K562 (cell line): ENCODE data around the gene EPB41L3. TPM values are rescaled to one million over a fixed set of nuclear protein-coding genes. Genes with fewer than 3 reads are reported as not detected.

Experiments used
- ATAC-seq: fragments of 200-7000 bp; cut with Tn5 transposase; 3 replicates; pipeline ENCODE4 v1.9.1; 2020; ENCODE audit warnings: moderate library complexity
- BruUV-seq: library from RNA; stranded (reverse); fragments of 400-500 nt; replicated peaks from 2 replicates; lab custom pipeline; 2021; lab: Mats Ljungman, UMichigan
- CTCF ChIA-PET: fragments of 300-600 bp; formaldehyde crosslinking; extraction: SDS; loops from one replicate; lab custom pipeline; 2021; ENCODE audit warnings: low intra/inter-chr PET ratio; lab: Yijun Ruan, JAX
- POLR2A ChIA-PET: fragments of 300-600, 350-650 bp; sonication (Branson Sonifier 250); formaldehyde crosslinking; extraction: SDS; loops from one replicate; lab custom pipeline; 2021; ENCODE audit warnings: antibody characterized with exemption, inconsistent platforms; lab: Yijun Ruan, JAX
- DNase-seq, 4 experiments: peaks; one replicate each; pipeline versions ENCODE4 v3.0.0 to v3.0.0-alpha.2; 2011 to 2018; ENCODE audit warnings: low spot score in 3 of 4, mixed read lengths in 3 of 4; ENCODE audit errors: extremely low read depth in 1 of 4
- FAIRE-seq: peaks from 2 replicates; lab custom pipeline; 2011; peaks lifted over from hg19 to GRCh38; lab: Jason Lieb, UNC
- H2AFZ ChIP-seq: 2 replicates; pipeline ENCODE4 v1.6.0; 2011; ENCODE audit warnings: low read depth, low read length, control low read depth, inconsistent platforms
- H3K27ac ChIP-seq: fragments of 200-600 bp; 3 replicates; pipeline ENCODE4 v1.8.0; 2011; ENCODE audit warnings: low read depth, mild to moderate bottlenecking, control low read depth, inconsistent platforms, low read length, moderate library complexity, mixed read lengths; ENCODE audit errors: extremely low read depth
- H3K27me3 ChIP-seq, 2 experiments: fragments of 300-600 bp in 1 of 2; 2 replicates in 1 of 2; 3 replicates in 1 of 2; pipeline versions ENCODE4 v1.6.0 to v1.8.0; 2011; ENCODE audit warnings: inconsistent platforms in 2 of 2, low read length in 2 of 2, mild to moderate bottlenecking in 1 of 2, mixed read lengths in 1 of 2, moderate library complexity in 1 of 2; ENCODE audit not compliant: control insufficient read depth in 2 of 2, insufficient read depth in 2 of 2
- H3K36me3 ChIP-seq: fragments of 300-600 bp; 3 replicates; pipeline ENCODE4 v1.8.0; 2011; ENCODE audit warnings: mild to moderate bottlenecking, low read length, inconsistent platforms; ENCODE audit not compliant: control insufficient read depth, insufficient read depth
- H3K4me1 ChIP-seq, 2 experiments: fragments of 200-600 bp in 1 of 2; replicated peaks in 1 of 2; 2 replicates in 1 of 2; 3 replicates in 1 of 2; pipeline versions ENCODE4 v1.5.1 to v1.8.0; 2011; ENCODE audit warnings: inconsistent platforms in 2 of 2, low read length in 2 of 2, mild to moderate bottlenecking in 1 of 2, mixed read lengths in 1 of 2, moderate library complexity in 1 of 2; ENCODE audit not compliant: control insufficient read depth in 2 of 2, insufficient read depth in 2 of 2
- H3K4me2 ChIP-seq: 2 replicates; pipeline ENCODE4 v1.6.1; 2011; ENCODE audit warnings: low read length, control low read depth, inconsistent platforms, mixed read lengths; ENCODE audit not compliant: insufficient read depth
- H3K4me3 ChIP-seq: fragments of 200-600 bp; sonication (generic), shearing (Covaris generic); 2 replicates; pipeline ENCODE4 v1.5.1; 2016; ENCODE audit warnings: control low read depth, inconsistent platforms
- H3K79me2 ChIP-seq: fragments of 200-600 bp; 3 replicates; pipeline ENCODE4 v1.8.0; 2011; ENCODE audit warnings: low read length, inconsistent platforms; ENCODE audit not compliant: control insufficient read depth, insufficient read depth
- H3K9ac ChIP-seq, 2 experiments: 2 replicates each; pipeline versions ENCODE4 v1.6.0 to v1.6.1; 2011; ENCODE audit warnings: low read depth in 2 of 2, low read length in 2 of 2, control low read depth in 1 of 2, inconsistent platforms in 1 of 2, mild to moderate bottlenecking in 1 of 2, mixed read lengths in 1 of 2; ENCODE audit not compliant: insufficient read depth in 1 of 2
- H3K9me1 ChIP-seq: one replicate; pipeline ENCODE4 v1.6.0; 2011; ENCODE audit warnings: inconsistent platforms, mild to moderate bottlenecking, low read length, moderate library complexity; ENCODE audit not compliant: control insufficient read depth, insufficient read depth
- H3K9me3 ChIP-seq: replicated peaks from 2 replicates; pipeline ENCODE4 v1.5.1; 2011; ENCODE audit warnings: low read depth, low read length, inconsistent platforms; ENCODE audit not compliant: control insufficient read depth, insufficient read depth
- H4K20me1 ChIP-seq: replicated peaks from 2 replicates; pipeline ENCODE4 v1.6.1; 2011; ENCODE audit warnings: low read length, inconsistent platforms, mixed read lengths; ENCODE audit not compliant: control insufficient read depth, insufficient read depth
- ADNP ChIP-seq: fragments of 200-800 bp; sonication (Bioruptor generic); IDR thresholded peaks from 2 replicates; pipeline ENCODE4 v1.6.1; 2016; ENCODE audit warnings: missing genetic modification characterization, missing compliant biosample characterization
- CCNT2 ChIP-seq: IDR thresholded peaks from 2 replicates; pipeline ENCODE4 v1.6.1; 2011; ENCODE audit warnings: borderline replicate concordance, low read depth, mild to moderate bottlenecking, moderate library complexity, mixed read lengths, low read length; ENCODE audit not compliant: insufficient read length; ENCODE audit errors: extremely low read depth
- ETV6 ChIP-seq, 3 experiments: fragments of 150-350 bp in 1 of 3; sonication (generic) in 1 of 3; formaldehyde crosslinking in 1 of 3; IDR thresholded peaks; 2 replicates each; pipeline versions ENCODE4 v1.6.1 to v1.8.0; 2014 to 2022; ENCODE audit warnings: borderline replicate concordance in 2 of 3, low read depth in 2 of 3, antibody characterized with exemption in 1 of 3, low read length in 1 of 3, mild to moderate bottlenecking in 1 of 3, missing genetic modification reagents in 1 of 3
- NR2C2 ChIP-seq, 2 experiments: fragments of 200-800 bp in 1 of 2; sonication (Bioruptor generic) in 1 of 2; sonication (generic) in 1 of 2; formaldehyde crosslinking in 1 of 2; IDR thresholded peaks; 2 replicates each; pipeline versions ENCODE4 v1.6.1 to v1.8.0; 2016 to 2022; ENCODE audit warnings: mild to moderate bottlenecking in 1 of 2, missing compliant biosample characterization in 1 of 2, missing genetic modification characterization in 1 of 2, missing genetic modification reagents in 1 of 2
- PCBP2 ChIP-seq: fragments of 200-400 bp; formaldehyde crosslinking; IDR thresholded peaks from 2 replicates; pipeline ENCODE4 v1.6.1; 2018; ENCODE audit warnings: low read length, low read depth, mild to moderate bottlenecking, moderate library complexity; ENCODE audit not compliant: poor library complexity, severe bottlenecking
- SMARCC2 ChIP-seq: fragments of 450-650 bp; IDR thresholded peaks from 2 replicates; pipeline ENCODE4 v1.6.1; 2017; ENCODE audit warnings: antibody characterized with exemption, moderate library complexity, mild to moderate bottlenecking, low read depth
- SREBF2 ChIP-seq: sonication (generic); formaldehyde crosslinking; IDR thresholded peaks from 2 replicates; pipeline ENCODE4 v1.4.0; 2020; ENCODE audit warnings: mild to moderate bottlenecking, missing genetic modification reagents
- TGIF2 ChIP-seq: sonication (generic); formaldehyde crosslinking; IDR thresholded peaks from 2 replicates; pipeline ENCODE4 v1.8.1; 2022; ENCODE audit warnings: mild to moderate bottlenecking, missing genetic modification reagents, moderate library complexity
- ZBTB17 ChIP-seq: fragments of 450-650 bp; formaldehyde crosslinking; IDR thresholded peaks from 2 replicates; pipeline ENCODE4 v1.4.0; 2020; ENCODE audit warnings: mild to moderate bottlenecking
- ZFPM2 ChIP-seq: fragments of 250-450 bp; sonication (Bioruptor Pico); IDR thresholded peaks from 2 replicates; pipeline ENCODE4 v1.5.1; 2022; ENCODE audit warnings: mild to moderate bottlenecking
- WGBS: fragments of 100-300 bp; shearing (Covaris generic); methylation state at CpG from one replicate; pipeline ENCODE4 v1.1.6; 2016; ENCODE audit warnings: low coverage, mixed read lengths; ENCODE audit not compliant: insufficient coverage; ENCODE audit errors: missing lambda C conversion rate; 5-methylcytosine and 5-hydroxymethylcytosine counted together
- in situ Hi-C: fragments of 300-500 bp; cut with MboI; formaldehyde crosslinking; loops from 4 replicates; pipeline ENCODE4 v1.15.0; 2018; ENCODE audit warnings: inconsistent platforms, mixed read lengths
- intact Hi-C: fragments of 100-400 bp; cut with micrococcal nuclease; formaldehyde crosslinking; loops from 2 replicates; pipeline ENCODE4 v1.14.2; 2022
- polyA plus RNA-seq, 8 experiments: library from polyadenylated mRNA; depleted of rRNA in 4 of 8; stranded (reverse) in 5 of 8; unstranded in 3 of 8; fragments of >200 nt; fragmentation: Nextera tagmentation in 2 of 8; fragmentation: Illumina TruSeq in 1 of 8; extraction: Ambion mirVana in 2 of 8; extraction: Trizol in 1 of 8; gene quantifications; 2 replicates each; pipeline versions ENCODE4 v1.2.1 to v1.2.3, GENCODE V29; 2011 to 2014; ENCODE audit warnings: inconsistent platforms in 1 of 8, missing spikeins in 1 of 8
- total RNA-seq, 7 experiments: library from RNA; depleted of rRNA in 6 of 7; stranded (reverse); fragments of >200 nt in 6 of 7; fragmentation: Illumina TruSeq in 2 of 7; extraction: Trizol in 2 of 7; gene quantifications; 2 replicates each; pipeline versions ENCODE4 v1.2.1 to v1.2.3, GENCODE V29; 2011 to 2021; ENCODE audit warnings: low replicate concordance in 1 of 7
- TF ChIP-seq, protein P1 (sequence below), 2 experiments: fragments of 450-650 bp in 1 of 2; sonication (generic) in 1 of 2; formaldehyde crosslinking in 1 of 2; IDR thresholded peaks; 2 replicates each; pipeline versions ENCODE4 v1.7.1 to v1.9.0; 2016 to 2022; ENCODE audit warnings: inconsistent platforms in 1 of 2, mild to moderate bottlenecking in 1 of 2, missing genetic modification reagents in 1 of 2

The EPB41L3 gene
- total and polyA plus RNA-seq, 9 of the 15 experiments (the other 6 are each of a cell fraction or from before 2014, with no cell fraction given): 0.44 to 0.49 TPM; not detected in 7

DNA sequence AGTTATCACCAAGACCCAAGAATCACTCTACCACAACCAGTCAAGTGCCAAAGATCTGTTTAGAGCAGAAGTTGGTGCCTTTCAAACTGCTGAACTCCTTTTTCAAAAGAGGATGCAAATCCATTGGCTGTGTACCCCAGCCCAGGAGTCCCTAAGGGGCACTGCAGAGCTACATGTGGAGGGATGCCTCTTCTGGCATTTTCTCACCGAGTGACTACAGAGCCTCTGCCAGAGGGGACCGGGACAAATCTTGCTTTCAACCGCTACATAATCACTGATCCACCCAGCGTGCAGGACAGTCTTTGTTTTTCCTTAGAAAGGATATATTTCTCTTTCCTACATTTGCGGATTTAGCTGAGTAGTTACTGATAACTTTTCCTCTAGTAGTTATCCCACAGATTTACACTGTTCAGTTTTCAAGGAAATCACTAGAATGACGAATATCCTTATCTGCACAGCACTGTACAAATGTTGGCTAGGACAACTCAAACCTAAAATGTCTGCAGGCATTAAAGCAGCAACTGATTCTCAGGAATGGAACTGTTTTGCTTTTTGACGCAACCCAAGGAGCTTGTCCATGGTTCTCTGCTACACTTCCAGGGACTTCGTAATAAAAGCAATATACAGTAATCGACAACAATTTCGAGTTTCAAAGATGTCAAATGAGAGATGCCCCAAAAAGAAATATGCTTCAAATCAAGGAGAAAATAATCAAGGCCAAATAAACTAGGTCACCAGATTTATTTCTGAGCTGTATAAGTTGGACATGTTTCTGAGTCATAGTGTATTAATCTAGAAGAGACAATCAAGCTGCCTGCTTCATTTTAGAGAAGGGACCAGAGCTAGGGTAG lies 24.1 kb downstream of the EPB41L3 start:
- TF ChIP-seq TGIF2 (CRISPR knock-in tag) (no peak), CCNT2 (no peak), ZBTB17 (no peak), SREBF2 (CRISPR knock-in tag) (no peak), ADNP (tag) (no peak), ZFPM2 (CRISPR knock-in tag) (no peak), PCBP2 (no peak), ETV6 (IDR thresholded peaks at IDR 0.05; ENCODE audit: borderline replicate concordance in 1 of 2, low read depth in 2 of 2, low read length in 1 of 2) (no peak), ETV6 (CRISPR knock-in tag; IDR thresholded peaks at IDR 0.05; ENCODE audit: borderline replicate concordance) (no peak), NR2C2 (CRISPR knock-in tag; IDR thresholded peaks at IDR 0.05) (no peak), NR2C2 (tag; IDR thresholded peaks at IDR 0.05) (no peak), SMARCC2 (no peak)
- TF ChIP-seq, protein P1, sequence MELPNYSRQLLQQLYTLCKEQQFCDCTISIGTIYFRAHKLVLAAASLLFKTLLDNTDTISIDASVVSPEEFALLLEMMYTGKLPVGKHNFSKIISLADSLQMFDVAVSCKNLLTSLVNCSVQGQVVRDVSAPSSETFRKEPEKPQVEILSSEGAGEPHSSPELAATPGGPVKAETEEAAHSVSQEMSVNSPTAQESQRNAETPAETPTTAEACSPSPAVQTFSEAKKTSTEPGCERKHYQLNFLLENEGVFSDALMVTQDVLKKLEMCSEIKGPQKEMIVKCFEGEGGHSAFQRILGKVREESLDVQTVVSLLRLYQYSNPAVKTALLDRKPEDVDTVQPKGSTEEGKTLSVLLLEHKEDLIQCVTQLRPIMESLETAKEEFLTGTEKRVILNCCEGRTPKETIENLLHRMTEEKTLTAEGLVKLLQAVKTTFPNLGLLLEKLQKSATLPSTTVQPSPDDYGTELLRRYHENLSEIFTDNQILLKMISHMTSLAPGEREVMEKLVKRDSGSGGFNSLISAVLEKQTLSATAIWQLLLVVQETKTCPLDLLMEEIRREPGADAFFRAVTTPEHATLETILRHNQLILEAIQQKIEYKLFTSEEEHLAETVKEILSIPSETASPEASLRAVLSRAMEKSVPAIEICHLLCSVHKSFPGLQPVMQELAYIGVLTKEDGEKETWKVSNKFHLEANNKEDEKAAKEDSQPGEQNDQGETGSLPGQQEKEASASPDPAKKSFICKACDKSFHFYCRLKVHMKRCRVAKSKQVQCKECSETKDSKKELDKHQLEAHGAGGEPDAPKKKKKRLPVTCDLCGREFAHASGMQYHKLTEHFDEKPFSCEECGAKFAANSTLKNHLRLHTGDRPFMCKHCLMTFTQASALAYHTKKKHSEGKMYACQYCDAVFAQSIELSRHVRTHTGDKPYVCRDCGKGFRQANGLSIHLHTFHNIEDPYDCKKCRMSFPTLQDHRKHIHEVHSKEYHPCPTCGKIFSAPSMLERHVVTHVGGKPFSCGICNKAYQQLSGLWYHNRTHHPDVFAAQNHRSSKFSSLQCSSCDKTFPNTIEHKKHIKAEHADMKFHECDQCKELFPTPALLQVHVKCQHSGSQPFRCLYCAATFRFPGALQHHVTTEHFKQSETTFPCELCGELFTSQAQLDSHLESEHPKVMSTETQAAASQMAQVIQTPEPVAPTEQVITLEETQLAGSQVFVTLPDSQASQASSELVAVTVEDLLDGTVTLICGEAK (IDR thresholded peaks at IDR 0.05): no peak
- TF ChIP-seq, protein P1 (CRISPR knock-in tag; IDR thresholded peaks at IDR 0.05): no peak
- TF ChIP-seq, all 486 proteins: peak for 0
- DNase-seq: no peak
- CTCF ChIA-PET: no interaction called here
- no peaks in the 10 kb centered on the region for H4K20me1 ChIP-seq
- H3K27me3 ChIP-seq: no peaks in the 10 kb centered on the region
- no TSS peak for BruUV-seq
- intact Hi-C loops (no loop called here), in situ Hi-C loops (no loop called here)
- 1% methylated on average over 10 of the region's 10 CpGs for WGBS
- no peaks in the 10 kb centered on the region for H3K79me2 ChIP-seq
- H3K4me3 ChIP-seq: no peak overlapping the region
- no peak overlapping the region for H3K27ac ChIP-seq
- no peak overlapping the region for H2AFZ ChIP-seq
- POLR2A ChIA-PET: no interaction called here
- no peak overlapping the region for H3K9ac ChIP-seq
- no peak for ATAC-seq
- no peak overlapping the region for H3K4me2 ChIP-seq
- FAIRE-seq: no peak
- peaks cover 2% of the 10 kb centered on the region; the same call in 1 of the 2 replicates for H3K9me3 ChIP-seq
- no peaks in the 10 kb centered on the region for H3K4me1 ChIP-seq
- no peaks in the 10 kb centered on the region for H3K9me1 ChIP-seq
- no peaks in the 10 kb centered on the region for H3K36me3 ChIP-seq
